HUES64 (cell line): ENCODE data around the gene PANX2.

ENCODE experiments used
- H3K27ac ChIP-seq: 2 replicates; pipeline ENCODE4 v1.7.0; 2013; ENCODE audit warnings: low read depth, low read length, inconsistent platforms
- H3K27me3 ChIP-seq: 2 replicates; pipeline ENCODE4 v1.6.1; 2013; ENCODE audit warnings: mild to moderate bottlenecking, low read length; ENCODE audit not compliant: insufficient read depth
- H3K36me3 ChIP-seq: 2 replicates; pipeline ENCODE4 v1.6.1; 2013; ENCODE audit warnings: mild to moderate bottlenecking, low read length; ENCODE audit not compliant: insufficient read depth
- H3K4me1 ChIP-seq: 2 replicates; pipeline ENCODE4 v1.6.1; 2013; ENCODE audit warnings: mild to moderate bottlenecking, low read length, moderate library complexity; ENCODE audit not compliant: insufficient read depth
- H3K4me3 ChIP-seq: 2 replicates; pipeline ENCODE4 v1.5.1; 2013; ENCODE audit warnings: mild to moderate bottlenecking, low read length, moderate library complexity
- H3K9ac ChIP-seq: 2 replicates; pipeline ENCODE4 v1.6.1; 2013; ENCODE audit warnings: mild to moderate bottlenecking, low read depth, low read length
- H3K9me3 ChIP-seq: 2 replicates; pipeline ENCODE4 v1.6.1; 2013; ENCODE audit warnings: low read depth, low read length; ENCODE audit not compliant: insufficient read depth
- WGBS: fragments of 150-250, 120-280 bp; methylation state at CpG from one replicate; pipeline ENCODE4 v1.1.7; 2013; ENCODE audit warnings: missing lambda C conversion rate; 5-methylcytosine and 5-hydroxymethylcytosine counted together

Gene PANX2

DNA sequence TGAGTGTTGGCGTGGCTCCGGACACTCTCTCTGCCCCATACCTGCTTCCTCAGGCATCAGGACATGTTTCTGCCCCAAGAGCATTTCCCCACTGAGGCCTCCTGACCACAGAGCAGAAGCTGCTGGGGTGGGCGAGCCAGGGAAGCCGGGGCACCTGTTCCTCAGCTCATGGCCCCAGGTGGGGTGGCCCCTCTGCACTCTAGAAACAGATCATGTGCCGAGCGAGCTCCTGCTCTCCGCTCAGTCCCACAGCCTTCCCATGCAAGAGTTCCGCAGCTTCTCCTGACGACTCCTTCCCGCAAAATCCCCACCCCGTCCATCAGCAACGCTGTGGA, 22.4 kb upstream of the PANX2 start:
- no peak overlapping the region for H3K4me3 ChIP-seq
- WGBS, result 88% methylated on average over 12 of the region's 12 CpGs
- no peaks in the 10 kb centered on the region for H3K9me3 ChIP-seq
- no peaks in the 10 kb centered on the region for H3K4me1 ChIP-seq
- H3K27me3 ChIP-seq, result no peaks in the 10 kb centered on the region; the same call in 1 of the 2 replicates
- no peak overlapping the region for H3K9ac ChIP-seq
- no peaks in the 10 kb centered on the region for H3K36me3 ChIP-seq
- no peak overlapping the region for H3K27ac ChIP-seq

DNA sequence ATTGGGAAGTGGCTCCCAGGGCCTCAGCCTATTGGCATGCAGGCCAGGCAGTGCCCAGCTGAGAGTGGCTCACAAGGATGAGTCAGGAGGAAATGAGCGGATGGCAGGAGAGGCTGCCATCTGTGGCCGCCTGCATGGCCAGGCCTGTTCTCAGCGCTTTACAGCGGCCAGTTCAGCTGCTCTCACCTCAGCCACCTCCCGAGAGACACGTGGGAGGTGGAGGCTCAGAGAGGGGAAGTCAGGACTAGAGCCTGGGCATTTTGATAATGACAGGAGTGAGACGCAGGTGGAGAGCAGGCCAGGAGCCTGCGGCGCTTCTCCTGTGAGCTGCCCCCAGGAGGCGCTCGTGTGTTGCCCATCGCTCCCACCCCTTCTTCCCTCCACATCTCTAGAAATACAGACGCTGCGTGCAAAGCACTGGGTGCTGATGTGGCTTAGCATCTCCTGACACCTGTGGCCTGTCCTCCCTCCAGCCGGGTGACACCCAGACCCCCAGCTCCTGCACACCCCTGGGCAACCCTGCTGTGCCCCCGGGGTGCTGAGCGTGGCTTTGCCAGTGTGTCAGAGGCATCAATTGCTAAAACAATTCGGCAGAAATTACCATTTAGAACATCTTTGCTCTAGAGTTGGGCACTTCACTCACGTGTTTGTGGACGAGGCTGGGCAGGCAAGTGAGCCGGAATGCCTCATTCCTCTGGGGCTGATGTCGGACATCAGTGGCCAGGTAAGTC, 21.4 kb upstream of the PANX2 start:
- no peak overlapping the region for H3K9ac ChIP-seq
- WGBS, result 35% methylated on average over 22 of the region's 22 CpGs

DNA sequence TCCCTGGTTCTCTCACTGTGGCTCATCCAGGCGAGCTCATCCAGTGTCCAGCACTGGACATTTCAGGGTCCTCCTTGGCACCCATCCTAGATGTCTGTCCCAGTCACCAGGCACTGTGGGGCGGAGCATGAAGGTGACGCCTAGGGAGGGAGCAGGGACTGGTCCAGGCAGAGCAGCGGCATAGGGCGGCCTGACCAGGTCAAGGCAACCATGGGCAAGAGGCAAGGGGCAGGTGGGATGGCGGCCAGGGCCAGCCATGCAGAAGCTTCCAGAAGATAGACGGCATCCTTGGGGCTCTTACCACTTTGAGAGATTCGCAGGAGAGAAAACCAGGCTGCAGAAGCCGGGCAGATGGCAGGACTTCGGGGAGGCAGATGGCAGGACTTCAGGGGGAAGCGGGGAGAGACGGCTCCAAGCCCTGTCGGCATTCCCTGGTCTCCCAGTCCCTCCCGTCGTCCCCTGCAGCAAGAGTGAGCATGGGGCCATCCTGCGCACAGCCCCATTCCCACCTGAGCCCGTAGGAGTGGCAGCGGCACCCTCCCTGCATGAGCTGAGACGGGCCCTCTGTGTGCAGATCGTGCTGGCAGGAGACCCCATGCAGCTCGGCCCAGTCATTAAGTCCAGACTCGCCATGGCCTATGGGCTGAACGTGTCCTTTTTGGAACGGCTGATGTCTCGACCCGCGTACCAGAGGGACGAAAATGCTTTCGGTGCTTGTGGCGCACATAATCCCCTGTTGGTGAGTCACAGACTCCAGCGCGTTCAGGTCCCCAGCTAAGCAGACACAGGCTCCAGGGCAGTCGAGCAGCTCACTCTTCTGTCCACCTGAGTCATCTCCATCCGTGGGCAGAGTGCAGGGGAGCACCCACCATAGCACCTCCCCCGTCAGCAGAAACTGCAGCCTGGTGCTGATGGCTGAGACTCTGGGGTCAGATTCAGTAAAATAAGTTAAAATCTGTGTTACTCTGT, 20.1 kb upstream of the PANX2 start:
- Histone ChIP-seq H3K27me3 (no peaks in the 10 kb centered on the region; the same call in 1 of the 2 replicates), H3K27ac (no peak overlapping the region), H3K9ac (no peak overlapping the region), H3K4me3 (no peak overlapping the region), H3K9me3 (no peaks in the 10 kb centered on the region), H3K36me3 (no peaks in the 10 kb centered on the region), H3K4me1 (no peaks in the 10 kb centered on the region)
- 91% methylated on average over 35 of the region's 35 CpGs for WGBS

More for the DNA sequence above, 21.4 kb upstream of the PANX2 start:
- Histone ChIP-seq H3K9me3 (no peaks in the 10 kb centered on the region), H3K36me3 (no peaks in the 10 kb centered on the region), H3K27ac (no peak overlapping the region), H3K4me1 (no peaks in the 10 kb centered on the region), H3K27me3 (no peaks in the 10 kb centered on the region; the same call in 1 of the 2 replicates), H3K4me3 (no peak overlapping the region)

DNA sequence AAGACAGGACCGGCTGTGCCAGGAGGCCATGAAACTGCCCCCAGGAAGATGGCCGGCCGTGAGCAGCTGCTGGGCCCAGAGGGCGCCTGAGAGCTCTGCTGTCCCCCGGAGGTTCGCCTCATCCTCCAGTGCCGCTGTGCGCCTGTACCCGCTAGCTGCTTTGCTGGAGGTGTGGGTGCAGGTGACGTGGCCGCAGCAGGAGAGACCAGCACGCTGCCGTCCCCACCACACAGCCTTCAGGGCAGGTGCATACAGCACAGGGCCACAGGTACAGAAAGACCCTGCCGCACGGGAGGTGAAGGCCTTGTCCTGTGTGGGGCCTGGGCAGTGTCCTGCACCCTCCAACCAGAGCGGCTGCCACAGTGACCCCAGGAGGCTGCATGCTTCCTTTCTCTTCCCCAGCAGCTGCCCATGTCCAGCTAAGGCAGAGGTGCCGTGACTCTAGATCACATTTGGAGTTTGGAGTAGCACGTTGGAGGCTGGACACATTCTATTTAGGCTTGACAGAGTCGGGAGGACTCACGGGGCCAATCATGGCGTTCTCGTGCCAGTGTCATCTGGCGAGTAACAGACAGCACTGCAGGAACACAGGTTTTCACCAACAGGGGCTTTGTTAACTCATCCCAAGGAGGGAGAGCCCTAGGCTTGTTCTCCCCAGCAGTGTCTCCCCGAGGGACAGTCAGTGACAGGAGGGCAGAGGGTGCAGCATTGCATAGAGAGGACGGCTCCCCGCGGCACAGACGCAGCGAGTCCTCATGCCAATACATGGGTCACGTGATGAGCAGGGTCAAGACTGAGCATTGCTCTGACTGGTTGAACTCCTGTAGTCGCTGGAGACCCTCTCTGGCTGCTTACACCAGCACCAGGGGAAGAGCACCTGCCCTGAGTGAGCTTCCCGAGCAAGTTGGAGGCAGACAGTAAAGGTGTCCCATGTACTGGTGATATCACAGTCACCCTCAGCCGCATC, 18.7 kb upstream of the PANX2 start:
- no peaks in the 10 kb centered on the region; the same call in 1 of the 2 replicates for H3K27me3 ChIP-seq
- H3K4me1 ChIP-seq, result no peaks in the 10 kb centered on the region
- H3K36me3 ChIP-seq, result no peaks in the 10 kb centered on the region
- H3K9ac ChIP-seq, result no peak overlapping the region
- H3K4me3 ChIP-seq, result no peak overlapping the region
- no peaks in the 10 kb centered on the region for H3K9me3 ChIP-seq
- H3K27ac ChIP-seq, result no peak overlapping the region
- 88% methylated on average over 33 of the region's 33 CpGs for WGBS

DNA sequence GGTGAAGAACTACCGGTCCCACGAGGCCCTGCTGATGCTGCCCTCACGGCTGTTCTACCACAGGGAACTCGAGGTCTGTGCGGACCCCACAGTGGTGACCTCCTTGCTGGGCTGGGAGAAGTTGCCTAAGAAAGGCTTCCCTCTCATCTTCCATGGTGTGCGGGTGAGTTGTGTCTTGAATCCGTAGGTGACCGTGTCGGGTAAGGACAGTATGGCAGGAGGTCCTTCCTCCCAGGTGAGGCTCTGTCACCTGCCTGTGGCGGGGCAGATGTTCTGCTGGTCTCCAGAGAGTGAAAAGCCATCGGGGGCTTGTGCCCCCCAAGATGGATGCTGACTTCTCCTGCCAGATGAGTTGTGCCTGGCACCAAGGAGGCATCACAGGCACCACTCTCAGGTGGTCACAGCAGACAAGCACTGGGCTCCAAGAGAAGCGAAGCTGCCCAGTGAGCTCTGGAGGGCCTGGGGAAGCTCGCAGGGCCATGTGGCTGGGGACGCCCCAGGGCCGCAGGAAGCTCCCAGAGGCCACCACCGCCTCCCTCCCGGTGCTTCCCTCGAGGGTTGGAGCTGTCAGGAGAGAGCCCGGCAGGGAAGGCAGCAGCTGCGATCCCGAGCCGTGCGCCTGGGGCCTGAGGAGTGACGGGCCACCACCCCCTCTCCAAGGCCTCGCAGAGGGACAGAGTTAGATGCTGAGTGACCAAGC, 17.3 kb upstream of the PANX2 start:
- Histone ChIP-seq H3K36me3 (no peaks in the 10 kb centered on the region), H3K27ac (no peak overlapping the region), H3K9me3 (no peaks in the 10 kb centered on the region), H3K9ac (no peak overlapping the region), H3K4me1 (no peaks in the 10 kb centered on the region), H3K4me3 (no peak overlapping the region), H3K27me3 (no peaks in the 10 kb centered on the region; the same call in 1 of the 2 replicates)
- 91% methylated on average over 25 of the region's 25 CpGs for WGBS

DNA sequence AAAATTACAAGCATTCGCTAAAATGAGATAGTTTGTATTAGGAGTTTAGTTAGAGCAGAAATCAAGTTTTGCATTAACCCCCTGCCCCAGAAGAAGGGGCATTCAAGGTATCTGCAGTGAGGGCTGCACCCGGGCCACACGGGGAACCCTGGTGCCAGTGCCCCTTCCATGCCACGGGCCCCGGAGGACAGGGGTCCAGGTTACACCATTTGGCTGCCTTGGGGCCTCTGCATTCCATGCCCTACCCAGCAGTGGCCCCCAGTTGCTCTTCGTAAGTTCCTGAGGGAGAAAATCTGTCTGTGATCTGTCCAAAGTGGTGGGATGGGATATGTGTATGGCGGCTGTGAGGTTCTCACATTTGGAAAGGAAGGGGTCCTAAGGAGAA, 16.8 kb upstream of the PANX2 start:
- H3K9me3 ChIP-seq, result no peaks in the 10 kb centered on the region
- H3K4me3 ChIP-seq, result no peak overlapping the region
- no peaks in the 10 kb centered on the region; the same call in 1 of the 2 replicates for H3K27me3 ChIP-seq
- WGBS, result 91% methylated on average over 7 of the region's 7 CpGs
- no peaks in the 10 kb centered on the region for H3K36me3 ChIP-seq
- H3K27ac ChIP-seq, result no peak overlapping the region
- no peaks in the 10 kb centered on the region for H3K4me1 ChIP-seq
- no peak overlapping the region for H3K9ac ChIP-seq

GRCh38 chr22:50157709-50158375, 12.7 kb upstream of the PANX2 start:
- Histone ChIP-seq H3K9ac (no peak overlapping the region), H3K27ac (no peak overlapping the region), H3K9me3 (no peaks in the 10 kb centered on the region), H3K36me3 (no peaks in the 10 kb centered on the region), H3K4me1 (0 out of 2 replicates have a peak, but pooled peaks cover 2% of the 10 kb centered on the region), H3K27me3 (no peaks in the 10 kb centered on the region), H3K4me3 (no peak overlapping the region)
- WGBS, result 83% methylated on average over 21 of the region's 21 CpGs

GRCh38 chr22:50160947-50161346, 9.6 kb upstream of the PANX2 start:
- Histone ChIP-seq H3K36me3 (no peaks in the 10 kb centered on the region), H3K27me3 (no peaks in the 10 kb centered on the region), H3K27ac (no peak overlapping the region), H3K9me3 (no peaks in the 10 kb centered on the region), H3K9ac (no peak overlapping the region), H3K4me3 (no peak overlapping the region), H3K4me1 (0 out of 2 replicates have a peak, but pooled peaks cover 2% of the 10 kb centered on the region)
- 78% methylated on average over 7 of the region's 7 CpGs for WGBS

- Histone ChIP-seq H3K27me3 (no peaks in the 10 kb centered on the region), H3K36me3 (no peaks in the 10 kb centered on the region), H3K27ac (no peak overlapping the region), H3K4me1 (0 out of 2 replicates have a peak, but pooled peaks cover 2% of the 10 kb centered on the region), H3K9me3 (no peaks in the 10 kb centered on the region), H3K4me3 (no peak overlapping the region), H3K9ac (no peak overlapping the region)
- WGBS, result 91% methylated on average over 23 of the region's 23 CpGs
These were observed 8.8 kb upstream of the PANX2 start for GRCh38 chr22:50161508-50162390.
